Coronary artery (tissue), 2 donors: Measurements from ENCODE around the gene LRR1.
"Not testable (repeated sequence)": the region's sequence is repeated elsewhere in the genome, so short reads cannot be mapped to it uniquely, and the experiment has no call there.

Experiments
- DNase-seq: peaks from one replicate; pipeline ENCODE4 v3.0.0-alpha.2; 2017; ENCODE audit warnings: low spot score
- H3K27ac ChIP-seq, 2 donors: fragments of 200-600 bp; sonication (generic); one replicate each; pipeline ENCODE4 v1.5.1; 2016 to 2019
- H3K4me3 ChIP-seq: fragments of 200-600 bp; sonication (generic); 2 replicates; pipeline ENCODE4 v1.5.1; 2016; ENCODE audit warnings: mild to moderate bottlenecking, moderate library complexity
- TF ChIP-seq, protein P1 (sequence below): fragments of 200-600 bp; sonication (generic); IDR thresholded peaks from one replicate; pipeline ENCODE4 v1.5.1; 2019; ENCODE audit warnings: antibody characterized with exemption

Gene LRR1

DNA sequence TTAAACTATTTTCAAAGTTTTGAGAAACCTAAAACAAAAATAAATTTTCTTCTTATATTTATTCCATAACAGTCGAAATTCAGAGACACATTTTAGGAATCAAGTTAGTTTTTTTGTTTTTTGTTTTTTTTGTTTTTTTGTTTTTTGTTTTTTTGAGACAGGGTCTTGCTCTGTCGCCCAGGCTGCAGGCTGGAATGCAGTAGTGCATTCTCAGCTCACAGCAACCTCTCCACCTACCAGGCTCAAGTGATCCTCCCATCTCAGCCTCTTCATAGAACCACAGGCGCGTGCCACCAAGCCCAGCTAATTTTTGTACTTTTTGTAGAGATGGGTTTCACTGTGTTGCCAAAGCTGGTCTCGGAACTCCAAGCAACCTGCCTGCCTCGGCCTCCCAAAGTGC, 54.8 kb downstream of the LRR1 start:
- DNase-seq: no peak
- no peak overlapping the region for H3K4me3 ChIP-seq
- no peak overlapping the region for H3K27ac ChIP-seq
- TF ChIP-seq, protein P1, sequence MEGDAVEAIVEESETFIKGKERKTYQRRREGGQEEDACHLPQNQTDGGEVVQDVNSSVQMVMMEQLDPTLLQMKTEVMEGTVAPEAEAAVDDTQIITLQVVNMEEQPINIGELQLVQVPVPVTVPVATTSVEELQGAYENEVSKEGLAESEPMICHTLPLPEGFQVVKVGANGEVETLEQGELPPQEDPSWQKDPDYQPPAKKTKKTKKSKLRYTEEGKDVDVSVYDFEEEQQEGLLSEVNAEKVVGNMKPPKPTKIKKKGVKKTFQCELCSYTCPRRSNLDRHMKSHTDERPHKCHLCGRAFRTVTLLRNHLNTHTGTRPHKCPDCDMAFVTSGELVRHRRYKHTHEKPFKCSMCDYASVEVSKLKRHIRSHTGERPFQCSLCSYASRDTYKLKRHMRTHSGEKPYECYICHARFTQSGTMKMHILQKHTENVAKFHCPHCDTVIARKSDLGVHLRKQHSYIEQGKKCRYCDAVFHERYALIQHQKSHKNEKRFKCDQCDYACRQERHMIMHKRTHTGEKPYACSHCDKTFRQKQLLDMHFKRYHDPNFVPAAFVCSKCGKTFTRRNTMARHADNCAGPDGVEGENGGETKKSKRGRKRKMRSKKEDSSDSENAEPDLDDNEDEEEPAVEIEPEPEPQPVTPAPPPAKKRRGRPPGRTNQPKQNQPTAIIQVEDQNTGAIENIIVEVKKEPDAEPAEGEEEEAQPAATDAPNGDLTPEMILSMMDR: no peak

DNA sequence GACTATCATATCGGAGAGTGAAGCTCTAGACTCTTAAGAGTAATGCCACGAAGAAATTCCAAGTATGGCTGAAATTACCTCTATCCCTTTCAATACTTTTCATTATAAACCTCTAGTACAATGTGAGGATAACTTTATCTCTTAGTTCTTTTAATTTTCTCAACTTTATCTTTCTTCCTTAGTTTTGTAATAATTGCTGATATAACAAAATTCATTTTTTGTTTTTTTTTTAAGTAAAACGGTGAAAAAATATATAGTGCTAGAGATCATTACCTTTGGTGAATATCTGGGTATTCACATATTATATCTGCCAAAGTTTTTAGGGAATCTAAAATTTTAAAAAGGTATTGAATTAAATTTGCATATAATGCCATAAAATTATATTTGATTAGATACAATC, 55.8 kb downstream of the LRR1 start:
- no peak for DNase-seq
- Histone ChIP-seq H3K4me3 (no peak overlapping the region), H3K27ac (no peak overlapping the region)
- TF ChIP-seq, protein P1: no peak

DNA sequence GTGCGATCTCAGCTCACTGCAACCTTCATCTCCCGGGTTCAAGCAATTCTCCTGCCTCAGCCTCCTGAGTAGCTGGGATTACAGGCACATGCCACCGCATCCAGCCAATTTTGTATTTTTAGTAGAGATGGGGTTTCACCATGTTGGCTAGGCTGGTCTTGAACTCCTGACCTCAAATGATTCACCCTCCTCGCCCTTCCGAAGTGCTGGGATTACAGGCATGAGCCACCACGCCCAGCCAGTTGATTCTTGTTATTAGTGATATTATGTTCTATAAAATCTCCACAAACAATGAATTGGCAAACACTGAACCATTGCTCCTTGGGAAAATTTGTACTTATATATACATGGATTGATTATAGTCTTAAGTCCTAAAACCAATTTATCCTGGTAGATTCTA, 58.8 kb downstream of the LRR1 start:
- H3K4me3 ChIP-seq, H3K27ac ChIP-seq, DNase-seq: not testable (repeated sequence)

DNA sequence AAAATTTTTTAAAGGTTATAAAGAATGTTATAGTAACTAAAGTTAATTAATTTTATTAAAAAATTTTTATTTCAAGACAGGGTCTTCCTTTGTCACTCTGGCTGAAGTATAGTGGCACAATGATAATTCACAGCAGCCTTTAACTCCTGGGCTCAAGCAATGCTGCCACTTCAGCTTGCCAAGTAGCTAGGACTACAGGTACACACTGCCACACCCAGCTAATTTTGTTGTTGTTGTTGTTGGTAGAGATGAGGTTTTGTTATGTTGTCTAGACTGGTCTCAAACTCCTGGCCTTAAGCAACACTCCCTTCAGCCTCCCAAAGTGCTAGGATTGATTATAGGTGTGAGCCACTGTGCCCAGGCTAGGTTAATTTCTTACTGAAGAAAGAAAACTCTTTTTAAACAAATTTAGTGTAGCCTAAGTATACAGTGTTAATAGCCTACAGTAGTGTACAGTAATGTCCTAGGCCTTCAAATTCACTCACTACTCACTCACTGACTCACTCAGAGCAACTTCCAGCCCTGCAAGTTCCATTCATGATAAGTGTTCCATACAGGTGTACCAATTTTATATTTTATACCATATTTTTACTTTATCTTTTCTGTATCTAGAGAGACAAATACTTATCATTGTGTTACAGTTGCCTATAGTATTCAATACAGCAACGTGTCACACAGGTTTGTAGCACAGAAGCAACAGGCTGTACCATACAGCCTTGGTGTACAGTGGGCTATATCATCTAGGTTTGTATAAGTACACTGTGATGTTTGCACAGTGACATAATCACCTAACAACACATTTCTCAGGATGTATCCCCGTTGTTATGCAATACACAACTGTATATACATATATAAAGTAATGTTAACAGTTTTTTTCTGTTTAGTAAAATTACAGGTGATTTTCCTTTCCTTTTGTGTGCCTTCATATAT, 61.1 kb downstream of the LRR1 start:
- TF ChIP-seq, protein P1: no peak
- Histone ChIP-seq H3K4me3 (no peak overlapping the region), H3K27ac (no peak overlapping the region)
- DNase-seq: no peak
